ENCODE measurements around the gene NAB2. TPM values are rescaled to one million over a fixed set of nuclear protein-coding genes. Genes with fewer than 3 reads are reported as not detected.

NAB2 gene
- total and polyA plus RNA-seq, 5 donors from 2014 or later, result 0.31 to 7.5 (median 1.1) TPM

DNA sequence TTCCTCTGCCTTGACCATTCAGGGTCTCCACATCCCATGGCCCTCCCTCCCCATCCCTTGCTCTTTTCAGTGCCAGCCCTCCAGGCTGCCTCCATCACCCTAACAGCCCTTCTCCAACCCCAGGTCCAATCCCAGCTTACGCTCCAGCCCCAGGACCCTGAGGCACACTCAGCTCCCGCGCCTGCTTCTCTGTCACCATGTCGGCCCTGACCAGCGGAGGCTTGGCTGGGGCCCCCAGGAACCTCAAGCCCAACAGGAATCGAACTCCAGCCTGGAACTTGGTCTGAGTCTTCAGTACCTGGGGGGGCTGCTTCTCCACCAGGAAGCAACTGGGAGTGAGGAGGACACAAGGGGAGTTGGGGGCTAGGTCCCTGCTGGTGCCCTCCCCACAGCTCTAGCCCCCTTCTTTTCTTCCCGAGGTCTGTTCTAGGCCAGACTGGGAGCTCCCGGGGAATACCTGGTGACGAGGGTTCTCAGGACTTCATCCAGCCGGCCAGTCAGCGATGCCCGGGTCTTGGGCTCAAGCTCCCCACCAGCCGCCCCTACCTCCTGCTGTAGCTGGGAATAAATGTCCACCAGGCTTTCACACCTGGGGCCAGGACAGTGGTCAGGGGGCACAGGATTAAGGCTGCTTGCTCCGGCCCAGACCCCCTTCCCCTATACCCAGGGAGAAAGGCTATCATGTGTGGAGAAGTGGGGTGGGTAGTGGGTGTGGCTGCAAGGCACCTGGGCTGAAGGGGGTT, 16.3 kb downstream of the NAB2 start:
- H3K9me3 ChIP-seq (ENCODE audit: control insufficient read depth in 2 of 2, low read length in 2 of 2), result no peaks in the 10 kb centered on the region
- Mint-ChIP-seq H3K27me3 (no peaks in the 10 kb centered on the region), H3K4me3 (no peak overlapping the region), H3K9me3 (no peaks in the 10 kb centered on the region), H3K4me1 (peaks cover 0 to 56% (median 29%) of the 10 kb centered on the region in 4 donors), H3K27ac (peak overlapping the region in 2 of 3 donors; percentile 69 to 94), H3K36me3 (peaks cover 20% of the 10 kb centered on the region)
- ATAC-seq (ENCODE audit: low read depth in 2 of 2) (no peak), DNase-seq (no peak)
- no peaks in the 10 kb centered on the region for H3K27me3 ChIP-seq (ENCODE audit: control insufficient read depth, insufficient read depth, low read length)
- peaks cover 60% of the 10 kb centered on the region for H3K36me3 ChIP-seq (ENCODE audit: control insufficient read depth, insufficient read depth, low read length)
- no peak overlapping the region for H3K27ac ChIP-seq (ENCODE audit: insufficient read depth, low read length, poor library complexity, severe bottlenecking)
- peaks cover 25% of the 10 kb centered on the region for H3K4me1 ChIP-seq (ENCODE audit: control insufficient read depth, insufficient read depth, low read length, poor library complexity, severe bottlenecking)
- no peak overlapping the region for H3K4me3 ChIP-seq (ENCODE audit: low read depth, low read length)

GRCh38 chr12:57106021-57106708, 17.3 kb downstream of the NAB2 start:
- Mint-ChIP-seq H3K27me3 (peaks cover 3% of the 10 kb centered on the region), H3K27ac (peak overlapping the region; percentile 36 to 85 (median 58)), H3K4me3 (peak overlapping the region in 1 of 4 donors; percentile 79), H3K9me3 (peaks cover 0 to under 1% (median 0%) of the 10 kb centered on the region in 7 donors), H3K36me3 (peaks cover 16% of the 10 kb centered on the region), H3K4me1 (peaks cover 0 to 54% (median 31%) of the 10 kb centered on the region in 4 donors)
- Histone ChIP-seq H3K27me3 (ENCODE audit: control insufficient read depth, insufficient read depth, low read length) (no peaks in the 10 kb centered on the region), H3K27ac (ENCODE audit: insufficient read depth, low read length, poor library complexity, severe bottlenecking) (no peak overlapping the region), H3K36me3 (ENCODE audit: control insufficient read depth, insufficient read depth, low read length) (peaks cover 59% of the 10 kb centered on the region), H3K4me3 (ENCODE audit: low read depth, low read length) (no peak overlapping the region), H3K4me1 (ENCODE audit: control insufficient read depth, insufficient read depth, low read length, poor library complexity, severe bottlenecking) (peaks cover 35% of the 10 kb centered on the region), H3K9me3 (ENCODE audit: control insufficient read depth in 2 of 2, low read length in 2 of 2) (no peaks in the 10 kb centered on the region)
- DNase-seq (no peak), ATAC-seq (ENCODE audit: low read depth in 2 of 2) (no peak)

DNA sequence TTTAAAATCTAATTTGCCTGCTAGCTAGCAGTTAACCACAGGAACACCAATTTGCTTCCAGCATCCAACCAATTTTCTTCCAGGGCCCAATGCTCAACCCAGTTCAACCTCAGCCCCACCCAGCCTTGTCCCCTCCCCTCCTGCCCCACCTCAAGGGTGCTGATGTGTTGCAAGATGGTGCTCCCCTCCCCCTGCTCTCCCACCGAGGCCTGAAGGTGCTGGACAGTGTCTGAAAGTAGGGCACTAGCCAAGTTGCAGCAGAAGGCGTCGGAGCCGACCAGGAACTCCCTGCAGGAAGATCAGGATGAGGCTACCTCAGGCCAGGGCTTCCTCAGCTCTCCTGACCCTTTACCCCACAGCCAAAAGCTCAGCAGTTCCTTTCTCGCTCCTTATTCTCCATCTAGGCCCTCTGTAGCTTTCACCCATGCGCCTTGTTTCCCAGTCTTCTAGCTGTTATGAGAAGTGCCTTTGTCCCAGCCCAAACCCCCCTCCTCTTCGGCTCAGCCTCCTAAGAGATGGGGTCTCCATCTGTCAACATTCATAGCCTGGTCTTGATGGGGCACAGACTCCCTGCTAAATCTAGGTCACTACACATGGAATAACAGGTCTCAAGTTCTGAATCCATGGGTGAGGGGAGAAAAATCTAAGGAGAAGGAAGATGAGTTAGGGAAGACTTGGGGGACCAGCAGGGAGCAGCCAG, 18.7 kb downstream of the NAB2 start:
- H3K4me1 ChIP-seq (ENCODE audit: control insufficient read depth, insufficient read depth, low read length, poor library complexity, severe bottlenecking), result peaks cover 48% of the 10 kb centered on the region
- H3K36me3 ChIP-seq (ENCODE audit: control insufficient read depth, insufficient read depth, low read length), result peaks cover 50% of the 10 kb centered on the region
- Mint-ChIP-seq H3K4me1 (peaks cover 0 to 60% (median 41%) of the 10 kb centered on the region in 4 donors), H3K9me3 (peaks cover 0 to 5% (median 0%) of the 10 kb centered on the region in 7 donors), H3K27ac (peak overlapping the region; percentile 73 to 99 (median 76)), H3K27me3 (peaks cover 14% of the 10 kb centered on the region), H3K4me3 (peak overlapping the region; percentile 73 to 100 (median 84)), H3K36me3 (peaks cover 16% of the 10 kb centered on the region)
- DNase-seq, result no peak
- H3K9me3 ChIP-seq (ENCODE audit: control insufficient read depth in 2 of 2, low read length in 2 of 2), result no peaks in the 10 kb centered on the region
- H3K27me3 ChIP-seq (ENCODE audit: control insufficient read depth, insufficient read depth, low read length), result no peaks in the 10 kb centered on the region
- H3K27ac ChIP-seq (ENCODE audit: insufficient read depth, low read length, poor library complexity, severe bottlenecking), result no peak overlapping the region
- no peak for ATAC-seq (ENCODE audit: low read depth in 2 of 2)
- no peak overlapping the region for H3K4me3 ChIP-seq (ENCODE audit: low read depth, low read length)

DNA sequence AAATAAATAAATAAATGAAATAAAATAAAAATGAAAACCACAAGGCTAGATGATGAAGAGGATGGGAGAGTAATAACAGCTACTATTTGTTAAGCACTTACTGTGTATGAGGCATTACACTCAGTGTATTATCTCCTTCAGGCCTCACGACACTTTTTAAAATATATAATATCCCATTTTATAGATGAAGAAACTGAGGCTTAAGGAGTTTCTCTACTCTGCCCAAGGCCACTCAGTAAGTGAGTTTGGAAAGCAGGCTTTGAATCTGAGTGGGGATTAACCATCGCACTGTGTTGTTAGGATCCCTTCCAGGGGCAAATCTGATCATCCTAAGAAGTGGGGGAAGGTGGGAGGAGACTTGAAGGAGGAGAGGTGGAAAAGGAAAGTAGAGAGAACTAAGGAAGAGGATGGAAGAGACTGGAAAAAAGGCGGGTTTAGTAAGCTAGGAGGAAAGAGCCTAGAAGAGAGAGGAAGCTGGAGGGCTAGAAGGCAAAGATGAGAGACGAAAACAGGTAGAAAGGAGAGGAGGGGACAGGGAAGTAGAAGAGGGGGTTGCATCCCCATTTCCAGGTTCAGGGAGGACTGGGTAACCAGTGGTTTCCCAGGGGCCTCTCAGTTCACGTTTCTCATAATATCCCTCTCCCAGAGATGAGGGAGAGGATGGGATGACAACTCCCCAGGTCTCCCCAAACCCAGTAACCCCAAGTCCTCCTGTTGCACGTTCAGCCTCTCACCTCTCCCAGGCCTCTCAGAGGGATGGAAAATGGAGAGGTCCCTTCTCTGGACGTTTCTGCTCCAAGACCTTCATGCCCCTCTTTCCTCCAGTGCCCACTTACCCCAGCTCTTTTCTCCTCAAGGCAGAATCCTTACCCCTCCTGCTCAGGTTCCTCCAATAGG, 20.5 kb downstream of the NAB2 start:
- Histone ChIP-seq H3K36me3 (ENCODE audit: control insufficient read depth, insufficient read depth, low read length) (peaks cover 41% of the 10 kb centered on the region), H3K27me3 (ENCODE audit: control insufficient read depth, insufficient read depth, low read length) (no peaks in the 10 kb centered on the region), H3K4me3 (ENCODE audit: low read depth, low read length) (peak overlapping the region; percentile 88), H3K4me1 (ENCODE audit: control insufficient read depth, insufficient read depth, low read length, poor library complexity, severe bottlenecking) (peaks cover 48% of the 10 kb centered on the region), H3K27ac (ENCODE audit: insufficient read depth, low read length, poor library complexity, severe bottlenecking) (peak overlapping the region; percentile 98), H3K9me3 (ENCODE audit: control insufficient read depth in 2 of 2, low read length in 2 of 2) (no peaks in the 10 kb centered on the region)
- ATAC-seq (ENCODE audit: low read depth in 2 of 2) (no peak), DNase-seq (no peak)
- peak overlapping the region; percentile 93 to 99 (median 98) for H3K27ac Mint-ChIP-seq
- peaks cover 0 to 62% (median 40%) of the 10 kb centered on the region in 4 donors for H3K4me1 Mint-ChIP-seq
- peaks cover 0 to 5% (median 0%) of the 10 kb centered on the region in 7 donors for H3K9me3 Mint-ChIP-seq
- peak overlapping the region; percentile 91 to 100 (median 97) for H3K4me3 Mint-ChIP-seq
- peaks cover 16% of the 10 kb centered on the region for H3K36me3 Mint-ChIP-seq
- peaks cover 14% of the 10 kb centered on the region for H3K27me3 Mint-ChIP-seq

DNA sequence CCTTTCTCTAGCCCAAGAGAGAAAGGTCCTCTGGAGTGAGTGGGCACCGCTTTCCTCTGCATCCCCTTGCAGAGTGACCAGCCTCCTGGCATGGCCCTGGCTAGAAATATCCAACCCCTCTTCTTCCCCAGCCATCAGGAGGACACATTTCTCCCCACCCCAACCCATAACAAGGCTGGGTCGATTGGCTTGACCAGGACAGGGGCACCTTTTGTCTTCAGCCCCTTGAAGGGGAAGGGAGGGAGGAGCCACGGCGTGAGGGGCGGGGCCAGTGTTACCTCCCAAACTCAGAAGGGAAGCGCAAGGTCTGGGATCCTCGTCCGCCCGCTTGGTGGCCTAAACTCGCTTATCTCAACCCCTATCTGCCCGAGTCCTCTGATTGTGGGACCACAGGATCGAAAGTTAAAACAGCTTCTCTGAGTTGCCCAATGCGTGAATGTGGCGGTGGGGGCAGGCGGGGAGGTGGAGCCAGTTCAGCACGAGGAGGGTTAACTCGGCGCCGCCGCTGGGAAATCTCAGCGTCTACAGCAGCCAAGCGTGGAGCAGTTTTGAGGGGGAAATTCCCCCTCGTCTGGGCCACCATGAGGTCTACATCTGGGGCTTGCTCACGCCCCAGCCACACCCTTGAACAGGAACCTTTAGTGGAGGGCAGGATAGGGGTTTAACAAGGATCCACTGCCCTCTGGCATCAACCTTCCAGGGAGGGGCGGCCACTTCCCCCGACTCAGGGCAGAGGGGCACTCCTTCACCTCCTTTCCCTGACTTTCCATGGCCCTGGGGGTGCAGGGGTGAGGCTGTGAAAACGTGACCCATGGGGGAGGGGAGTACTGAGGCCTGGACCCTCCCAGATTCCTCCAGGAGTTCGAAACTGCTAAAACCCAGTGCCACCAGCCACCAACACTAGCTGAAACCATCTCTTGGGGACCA, 21.5 kb downstream of the NAB2 start:
- peaks cover 48% of the 10 kb centered on the region for H3K4me1 ChIP-seq (ENCODE audit: control insufficient read depth, insufficient read depth, low read length, poor library complexity, severe bottlenecking)
- peaks cover 16% of the 10 kb centered on the region for H3K36me3 Mint-ChIP-seq
- no peaks in the 10 kb centered on the region for H3K27me3 ChIP-seq (ENCODE audit: control insufficient read depth, insufficient read depth, low read length)
- peak in 1 of 2 donors; percentile 7 for ATAC-seq (ENCODE audit: low read depth in 2 of 2)
- H3K9me3 Mint-ChIP-seq, result peaks cover 0 to 5% (median 0%) of the 10 kb centered on the region in 7 donors
- H3K27ac Mint-ChIP-seq, result peak overlapping the region; percentile 98 to 99 (median 99)
- H3K4me3 ChIP-seq (ENCODE audit: low read depth, low read length), result peak overlapping the region; percentile 88
- peaks cover 0 to 60% (median 40%) of the 10 kb centered on the region in 4 donors for H3K4me1 Mint-ChIP-seq
- peaks cover 31% of the 10 kb centered on the region for H3K36me3 ChIP-seq (ENCODE audit: control insufficient read depth, insufficient read depth, low read length)
- no peaks in the 10 kb centered on the region for H3K9me3 ChIP-seq (ENCODE audit: control insufficient read depth in 2 of 2, low read length in 2 of 2)
- H3K27ac ChIP-seq (ENCODE audit: insufficient read depth, low read length, poor library complexity, severe bottlenecking), result peak overlapping the region; percentile 98
- DNase-seq, result peak; percentile 43 to 71 (median 71)
- H3K27me3 Mint-ChIP-seq, result peaks cover 14% of the 10 kb centered on the region
- H3K4me3 Mint-ChIP-seq, result peak overlapping the region; percentile 91 to 100 (median 97)

- peaks cover 24% of the 10 kb centered on the region for H3K36me3 ChIP-seq (ENCODE audit: control insufficient read depth, insufficient read depth, low read length)
- peak within 1 kb of the TSS; percentile 98 to 99 (median 99) for H3K27ac Mint-ChIP-seq
- H3K36me3 Mint-ChIP-seq, result peaks cover 15% of the 10 kb centered on the region
- peak within 1 kb of the TSS; percentile 88 for H3K4me3 ChIP-seq (ENCODE audit: low read depth, low read length)
- no peaks in the 10 kb centered on the region for H3K9me3 ChIP-seq (ENCODE audit: control insufficient read depth in 2 of 2, low read length in 2 of 2)
- peaks cover 0 to 55% (median 40%) of the 10 kb centered on the region in 4 donors for H3K4me1 Mint-ChIP-seq
- H3K27me3 Mint-ChIP-seq, result peaks cover 14% of the 10 kb centered on the region
- H3K4me3 Mint-ChIP-seq, result peak within 1 kb of the TSS; percentile 91 to 100 (median 97)
- ATAC-seq (ENCODE audit: low read depth in 2 of 2) (peak; percentile 72 to 75), DNase-seq (peak; percentile 82 to 97 (median 91))
- peak within 1 kb of the TSS; percentile 98 for H3K27ac ChIP-seq (ENCODE audit: insufficient read depth, low read length, poor library complexity, severe bottlenecking)
- peaks cover 48% of the 10 kb centered on the region for H3K4me1 ChIP-seq (ENCODE audit: control insufficient read depth, insufficient read depth, low read length, poor library complexity, severe bottlenecking)
- H3K9me3 Mint-ChIP-seq, result peaks cover 0 to 5% (median 0%) of the 10 kb centered on the region in 7 donors
- H3K27me3 ChIP-seq (ENCODE audit: control insufficient read depth, insufficient read depth, low read length), result no peaks in the 10 kb centered on the region
Measured at GRCh38 chr12:57111031-57111734, 22.3 kb downstream of the NAB2 start, which contains the start of gene STAT6. Gene STAT6, minus strand, starts transcription at chr12:57111362. Its CDS starts 3,084 bp downstream, at chr12:57108278.

Measured in CD4-positive, CD25-positive, alpha-beta regulatory T cell (primary cell).